DOHH2 (cell line): ENCODE results near the gene MCFD2.

Experiments
- CTCF ChIP-seq: fragments of 200-600 bp; sonication (generic); IDR thresholded peaks from one replicate; pipeline ENCODE4 v1.5.1; 2014; ENCODE audit warnings: antibody characterized with exemption, mild to moderate bottlenecking, low read depth, low read length; ENCODE audit not compliant: poor library complexity, severe bottlenecking
- EZH2phosphoT487 ChIP-seq: fragments of 200-600 bp; sonication (generic); IDR thresholded peaks from 2 replicates; pipeline ENCODE4 v1.6.1; 2017; ENCODE audit warnings: borderline replicate concordance, mild to moderate bottlenecking, antibody characterized with exemption, low read length, moderate library complexity, mixed read lengths

GRCh38 chr2:46899053-46899452 is 16.6 kb downstream of the MCFD2 start:
- TF ChIP-seq CTCF (no peak), EZH2phosphoT487 (no peak)
